IMR-90 (cell line): ENCODE data around the gene C1orf159. TPM values are rescaled to one million over a fixed set of nuclear protein-coding genes. Genes with fewer than 3 reads are reported as not detected.

Experiments used
- ATAC-seq: fragments of 200-7000 bp; cut with Tn5 transposase; 2 replicates; pipeline ENCODE4 v1.9.1; 2020; ENCODE audit warnings: low read depth, mild to moderate bottlenecking, moderate library complexity
- BruUV-seq: library from RNA; stranded (reverse); fragments of 400-500 nt; replicated peaks from 2 replicates; lab custom pipeline; 2021; lab: Mats Ljungman, UMichigan
- CTCF ChIA-PET: fragments of 300-600 bp; formaldehyde crosslinking; extraction: SDS; loops from one replicate; lab custom pipeline; 2021; ENCODE audit warnings: antibody characterized with exemption; lab: Yijun Ruan, JAX
- POLR2A ChIA-PET: fragments of 300-600 bp; sonication (Branson Sonifier 250); formaldehyde crosslinking; loops from one replicate; lab custom pipeline; 2022; ENCODE audit warnings: antibody characterized with exemption; ENCODE audit not compliant: unreplicated experiment; lab: Charles Lee
- DNase-seq: peaks from one replicate; pipeline ENCODE4 v3.0.0; 2013
- H2AFZ ChIP-seq: replicated peaks from 2 replicates; pipeline ENCODE3; 2013; ENCODE audit warnings: low read length, mild to moderate bottlenecking; ENCODE audit not compliant: poor library complexity
- H2AK5ac ChIP-seq: 2 replicates; pipeline ENCODE4 v1.6.1; 2013; ENCODE audit warnings: low read depth, low read length, inconsistent platforms
- H2AK9ac ChIP-seq: replicated peaks from 2 replicates; pipeline ENCODE3; 2013; ENCODE audit warnings: mild to moderate bottlenecking, low read depth, low read length, moderate library complexity; ENCODE audit not compliant: poor library complexity
- H2BK120ac ChIP-seq: 2 replicates; pipeline ENCODE4 v1.6.1; 2013; ENCODE audit warnings: low read depth, low read length, inconsistent platforms
- H2BK15ac ChIP-seq: 3 replicates; pipeline ENCODE4 v1.6.1; 2013; ENCODE audit warnings: low read depth, low read length, inconsistent platforms
- H2BK20ac ChIP-seq: 2 replicates; pipeline ENCODE4 v1.6.1; 2013; ENCODE audit warnings: low read depth, mild to moderate bottlenecking, inconsistent platforms, low read length, moderate library complexity
- H2BK5ac ChIP-seq: 2 replicates; pipeline ENCODE4 v1.6.1; 2013; ENCODE audit warnings: mild to moderate bottlenecking, low read depth, low read length, inconsistent platforms; ENCODE audit not compliant: poor library complexity, severe bottlenecking
- H3K14ac ChIP-seq: replicated peaks from 2 replicates; pipeline ENCODE4 v1.6.1; 2013; ENCODE audit warnings: low read depth, low read length, inconsistent platforms
- H3K18ac ChIP-seq: 2 replicates; pipeline ENCODE4 v1.6.1; 2013; ENCODE audit warnings: low read depth, low read length, control low read depth
- H3K23ac ChIP-seq: 2 replicates; pipeline ENCODE4 v1.6.1; 2013; ENCODE audit warnings: low read depth, low read length, inconsistent platforms
- H3K27ac ChIP-seq: 2 replicates; pipeline ENCODE4 v1.5.1; 2013; ENCODE audit warnings: mild to moderate bottlenecking, control low read depth, low read length; ENCODE audit not compliant: insufficient read depth
- H3K27me3 ChIP-seq: 2 replicates; pipeline ENCODE4 v1.6.1; 2013; ENCODE audit warnings: low read length; ENCODE audit not compliant: control insufficient read depth, insufficient read depth
- H3K36me3 ChIP-seq: 2 replicates; pipeline ENCODE4 v1.6.1; 2013; ENCODE audit warnings: low read length, mixed read lengths; ENCODE audit not compliant: control insufficient read depth, insufficient read depth
- H3K4ac ChIP-seq: 2 replicates; pipeline ENCODE4 v1.6.1; 2013; ENCODE audit warnings: low read depth, low read length, inconsistent platforms
- H3K4me1 ChIP-seq: 2 replicates; pipeline ENCODE4 v1.6.1; 2013; ENCODE audit warnings: low read length, mixed read lengths; ENCODE audit not compliant: control insufficient read depth, insufficient read depth
- H3K4me2 ChIP-seq: 2 replicates; pipeline ENCODE4 v1.6.1; 2013; ENCODE audit warnings: low read depth, mild to moderate bottlenecking, control low read depth, low read length, moderate library complexity
- H3K4me3 ChIP-seq: 2 replicates; pipeline ENCODE4 v1.5.1; 2013; ENCODE audit warnings: low read depth, mild to moderate bottlenecking, control low read depth, low read length, moderate library complexity; ENCODE audit not compliant: insufficient read depth
- H3K56ac ChIP-seq: 2 replicates; pipeline ENCODE4 v1.6.1; 2013; ENCODE audit warnings: low read length, inconsistent platforms; ENCODE audit not compliant: insufficient read depth; ENCODE audit errors: extremely low read depth
- H3K79me1 ChIP-seq, 2 experiments: 2 replicates each; pipeline ENCODE4 v1.6.1; 2013; ENCODE audit warnings: low read length in 2 of 2, inconsistent platforms in 1 of 2, low read depth in 1 of 2
- H3K9ac ChIP-seq: 2 replicates; pipeline ENCODE4 v1.6.1; 2013; ENCODE audit warnings: low read depth, low read length, control low read depth
- H3K9me1 ChIP-seq: 2 replicates; pipeline ENCODE4 v1.6.1; 2013; ENCODE audit warnings: low read length, inconsistent platforms; ENCODE audit not compliant: insufficient read depth
- H3K9me3 ChIP-seq: 2 replicates; pipeline ENCODE4 v1.6.1; 2013; ENCODE audit warnings: low read length; ENCODE audit not compliant: control insufficient read depth, insufficient read depth
- H4K20me1 ChIP-seq: 2 replicates; pipeline ENCODE4 v1.6.1; 2013; ENCODE audit warnings: low read length, inconsistent platforms; ENCODE audit not compliant: insufficient read depth
- H4K5ac ChIP-seq: 2 replicates; pipeline ENCODE4 v1.6.1; 2013; ENCODE audit warnings: mild to moderate bottlenecking, low read depth, low read length, control low read depth
- H4K8ac ChIP-seq, 2 experiments: 2 replicates each; pipeline ENCODE4 v1.6.1; 2013; ENCODE audit warnings: low read depth in 2 of 2, low read length in 2 of 2, control low read depth in 1 of 2, inconsistent platforms in 1 of 2
- H4K91ac ChIP-seq: 2 replicates; pipeline ENCODE4 v1.6.1; 2013; ENCODE audit warnings: low read depth, low read length, inconsistent platforms; ENCODE audit not compliant: insufficient read depth
- MAFK ChIP-seq: IDR thresholded peaks from 2 replicates; pipeline ENCODE4 v1.6.1; 2012; ENCODE audit warnings: low read depth, low read length, improper control_type of control experiment
- RCOR1 ChIP-seq: IDR thresholded peaks from 2 replicates; pipeline ENCODE4 v1.6.1; 2012; ENCODE audit warnings: mild to moderate bottlenecking, low read length, improper control_type of control experiment; ENCODE audit not compliant: insufficient replicate concordance
- SMC3 ChIP-seq: fragments of 150-350 bp; IDR thresholded peaks from 2 replicates; pipeline ENCODE4 v1.6.1; 2016; ENCODE audit warnings: low read depth, mild to moderate bottlenecking, antibody characterized with exemption, low read length, moderate library complexity
- WGBS, 2 experiments: methylation state at CpG; one replicate each; pipeline versions ENCODE4 v1.1.5 to v1.1.7; 2013; ENCODE audit warnings: missing lambda C conversion rate in 2 of 2; ENCODE audit not compliant: insufficient read length in 1 of 2; ENCODE audit errors: extremely low coverage in 2 of 2; 5-methylcytosine and 5-hydroxymethylcytosine counted together
- dilution Hi-C: fragments of 300-500 bp; cut with HindIII; formaldehyde crosslinking; loops from one replicate; pipeline ENCODE4 v1.14.3; 2018; ENCODE audit warnings: low sequenced_read_pairs; ENCODE audit not compliant: unreplicated experiment
- in situ Hi-C: fragments of 300-500 bp; cut with MboI; formaldehyde crosslinking; loops from 3 replicates; pipeline ENCODE4 v1.14.3; 2019; ENCODE audit warnings: low sequenced_read_pairs, inconsistent platforms, mixed read lengths
- intact Hi-C: fragments of 100-400 bp; cut with micrococcal nuclease; formaldehyde crosslinking; loops from 2 replicates; pipeline ENCODE4 v1.10.0; 2022
- polyA plus RNA-seq, 3 experiments: library from polyadenylated mRNA; depleted of rRNA; stranded (reverse); fragments of >200 nt; gene quantifications; 2 replicates each; pipeline ENCODE4 v1.2.3, GENCODE V29; 2012; ENCODE audit warnings: low replicate concordance in 1 of 3
- total RNA-seq: library from RNA; depleted of rRNA; stranded (reverse); fragments of >200 nt; gene quantifications from 2 replicates; pipeline ENCODE4 v1.2.3, GENCODE V29; 2012
- TF ChIP-seq, protein P1 (sequence below): fragments of 150-350 bp; IDR thresholded peaks from 2 replicates; pipeline ENCODE4 v1.6.1; 2017; ENCODE audit warnings: mild to moderate bottlenecking, antibody characterized with exemption, low read length, low read depth

Gene C1orf159
- total and polyA plus RNA-seq, 2 of the 4 experiments (the other 2 are of a cell fraction) = 2.9 to 12.6 TPM

DNA sequence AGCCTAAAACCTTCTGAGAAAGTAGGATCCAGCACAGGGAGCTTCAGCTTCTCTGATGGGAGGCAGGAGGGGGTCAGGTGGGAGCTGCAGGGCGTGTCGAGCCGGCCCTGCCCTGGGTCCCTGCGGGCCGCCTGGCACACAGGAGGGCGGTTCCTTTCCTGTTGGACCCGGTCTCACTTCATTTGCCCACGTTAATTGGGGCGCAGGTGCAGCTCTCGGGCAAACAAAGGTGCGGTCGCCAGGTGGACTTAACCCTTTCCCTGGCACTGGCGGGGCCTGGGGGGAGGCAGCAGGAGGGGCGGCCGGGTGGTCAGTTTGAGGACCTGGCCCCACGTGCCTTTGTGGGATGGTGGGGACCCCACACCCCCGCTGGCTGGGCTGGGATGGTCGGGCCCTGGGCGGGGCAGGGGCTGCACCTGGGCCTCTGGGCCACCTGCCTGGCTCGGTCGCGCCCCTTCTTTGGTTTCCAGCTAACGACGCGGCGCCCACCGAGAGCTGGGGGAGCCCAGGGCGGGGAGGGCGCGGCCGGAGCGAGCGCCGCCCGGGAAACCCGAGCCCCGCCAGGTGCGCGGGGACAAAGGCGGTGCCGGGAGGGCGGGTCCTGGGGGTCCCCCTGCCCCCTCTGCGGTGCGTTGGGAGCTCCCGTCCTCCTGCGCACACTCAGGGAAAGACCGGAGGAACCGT is 20.8 kb upstream of the C1orf159 start:
- Histone ChIP-seq H2AFZ (peak overlapping the region; percentile 21), H3K27ac (no peak overlapping the region), H3K14ac (no peak overlapping the region), H3K4me2 (no peak overlapping the region), H4K8ac (no peak overlapping the region), H3K9me3 (no peaks in the 10 kb centered on the region), H3K9ac (no peak overlapping the region), H3K4me1 (no peaks in the 10 kb centered on the region), H3K9me1 (no peaks in the 10 kb centered on the region), H3K18ac (no peak overlapping the region), H4K5ac (no peak overlapping the region), H3K36me3 (no peaks in the 10 kb centered on the region), H3K27me3 (peaks cover 26% of the 10 kb centered on the region), H4K91ac (no peak overlapping the region), H2BK15ac (no peak overlapping the region), H2BK5ac (no peak overlapping the region), H3K56ac (no peak overlapping the region), H3K79me1 (no peaks in the 10 kb centered on the region), H2AK9ac (no peak overlapping the region), H4K20me1 (no peaks in the 10 kb centered on the region), H2BK20ac (no peak overlapping the region), H3K23ac (no peak overlapping the region), H3K4ac (no peak overlapping the region), H3K4me3 (no peak overlapping the region), H2BK120ac (no peak overlapping the region), H2AK5ac (no peak overlapping the region)
- DNase-seq (no peak), ATAC-seq (no peak)
- in situ Hi-C loops = no loop called here
- whole genome bisulfite sequencing, 2 experiments = 25% methylated on average over 12 of the region's 48 CpGs; no CpG with 5 or more reads in 1 of the 2 experiments
- intact Hi-C loops = no loop called here
- TF ChIP-seq, protein P1, sequence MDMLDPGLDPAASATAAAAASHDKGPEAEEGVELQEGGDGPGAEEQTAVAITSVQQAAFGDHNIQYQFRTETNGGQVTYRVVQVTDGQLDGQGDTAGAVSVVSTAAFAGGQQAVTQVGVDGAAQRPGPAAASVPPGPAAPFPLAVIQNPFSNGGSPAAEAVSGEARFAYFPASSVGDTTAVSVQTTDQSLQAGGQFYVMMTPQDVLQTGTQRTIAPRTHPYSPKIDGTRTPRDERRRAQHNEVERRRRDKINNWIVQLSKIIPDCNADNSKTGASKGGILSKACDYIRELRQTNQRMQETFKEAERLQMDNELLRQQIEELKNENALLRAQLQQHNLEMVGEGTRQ = no peak
- no peak for TF ChIP-seq RCOR1
- no peak for TF ChIP-seq MAFK
- no peak for TF ChIP-seq SMC3
- CTCF ChIA-PET = interaction anchor here (0.6 kb wide), 1 partner anchor 140 kb away, joined by 4 read pairs; no protein-coding TSS in a partner anchor
- dilution Hi-C loops = no loop called here
- BruUV-seq = no TSS peak
- POLR2A ChIA-PET = no interaction called here
